ENCODE data around the gene TTC3. TPM values are rescaled to one million over a fixed set of nuclear protein-coding genes. Genes with fewer than 3 reads are reported as not detected.
A peak's percentile ranks its signal among the peaks of the same experiment; 100 is the strongest.

The TTC3 gene
- total and polyA plus RNA-seq, 2 of the 13 experiments (the other 11 are each of a cell fraction or from before 2014, with no cell fraction given): 55.7 to 108 TPM

GRCh38 chr21:37153935-37154350 is 80.9 kb downstream of the TTC3 start (continued):
- TF ChIP-seq ZNF335 (CRISPR knock-in tag; IDR thresholded peaks at IDR 0.05) (peak; percentile 87; the same call in 1 of the 2 replicates), ZFAT (CRISPR knock-in tag; conservative IDR thresholded peaks at IDR 0.05) (no peak), GZF1 (CRISPR knock-in tag; IDR thresholded peaks at IDR 0.05) (0 out of 2 replicates have a peak, but pooled peaks have one; percentile 50), EZH2 (conservative IDR thresholded peaks at IDR 0.05; ENCODE audit: low read depth, low read length) (no peak), SIN3A (IDR thresholded peaks at IDR 0.05; ENCODE audit: borderline replicate concordance, low read depth, low read length) (no peak), RCOR2 (CRISPR knock-in tag; IDR thresholded peaks at IDR 0.05) (peak; percentile 89; the same call in 1 of the 2 replicates), MLLT10 (CRISPR knock-in tag; IDR thresholded peaks at IDR 0.05) (no peak), MED13 (CRISPR knock-in tag; IDR thresholded peaks at IDR 0.05) (peak; percentile 69; the same call in 1 of the 2 replicates), CAMTA2 (CRISPR knock-in tag; IDR thresholded peaks at IDR 0.05; ENCODE audit: borderline replicate concordance) (no peak), ZKSCAN8 (CRISPR knock-in tag; IDR thresholded peaks at IDR 0.05; ENCODE audit: borderline replicate concordance) (peak; percentile 92), ZNF331 (CRISPR knock-in tag; IDR thresholded peaks at IDR 0.05) (peak; percentile 94), ZNF33A (CRISPR knock-in tag; IDR thresholded peaks at IDR 0.05; ENCODE audit: borderline replicate concordance) (no peak), MTF2 (CRISPR knock-in tag; IDR thresholded peaks at IDR 0.05; ENCODE audit: borderline replicate concordance) (no peak), BCL3 (CRISPR knock-in tag; IDR thresholded peaks at IDR 0.05) (0 out of 2 replicates have a peak, but pooled peaks have one; percentile 50), RARA (CRISPR knock-in tag; IDR thresholded peaks at IDR 0.05) (peak; percentile 86), ZNF292 (CRISPR knock-in tag; IDR thresholded peaks at IDR 0.05; ENCODE audit: borderline replicate concordance, low read depth) (peak; percentile 80), CHCHD3 (CRISPR knock-in tag; IDR thresholded peaks at IDR 0.05) (no peak)
- TF ChIP-seq, protein P1, sequence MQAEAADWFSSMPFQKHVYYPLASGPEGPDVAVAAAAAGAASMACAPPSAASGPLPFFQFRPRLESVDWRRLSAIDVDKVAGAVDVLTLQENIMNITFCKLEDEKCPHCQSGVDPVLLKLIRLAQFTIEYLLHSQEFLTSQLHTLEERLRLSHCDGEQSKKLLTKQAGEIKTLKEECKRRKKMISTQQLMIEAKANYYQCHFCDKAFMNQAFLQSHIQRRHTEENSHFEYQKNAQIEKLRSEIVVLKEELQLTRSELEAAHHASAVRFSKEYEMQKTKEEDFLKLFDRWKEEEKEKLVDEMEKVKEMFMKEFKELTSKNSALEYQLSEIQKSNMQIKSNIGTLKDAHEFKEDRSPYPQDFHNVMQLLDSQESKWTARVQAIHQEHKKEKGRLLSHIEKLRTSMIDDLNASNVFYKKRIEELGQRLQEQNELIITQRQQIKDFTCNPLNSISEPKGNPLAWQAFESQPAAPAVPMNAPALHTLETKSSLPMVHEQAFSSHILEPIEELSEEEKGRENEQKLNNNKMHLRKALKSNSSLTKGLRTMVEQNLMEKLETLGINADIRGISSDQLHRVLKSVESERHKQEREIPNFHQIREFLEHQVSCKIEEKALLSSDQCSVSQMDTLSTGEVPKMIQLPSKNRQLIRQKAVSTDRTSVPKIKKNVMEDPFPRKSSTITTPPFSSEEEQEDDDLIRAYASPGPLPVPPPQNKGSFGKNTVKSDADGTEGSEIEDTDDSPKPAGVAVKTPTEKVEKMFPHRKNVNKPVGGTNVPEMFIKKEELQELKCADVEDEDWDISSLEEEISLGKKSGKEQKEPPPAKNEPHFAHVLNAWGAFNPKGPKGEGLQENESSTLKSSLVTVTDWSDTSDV (CRISPR knock-in tag; IDR thresholded peaks at IDR 0.05): no peak
- TF ChIP-seq, protein P2, sequence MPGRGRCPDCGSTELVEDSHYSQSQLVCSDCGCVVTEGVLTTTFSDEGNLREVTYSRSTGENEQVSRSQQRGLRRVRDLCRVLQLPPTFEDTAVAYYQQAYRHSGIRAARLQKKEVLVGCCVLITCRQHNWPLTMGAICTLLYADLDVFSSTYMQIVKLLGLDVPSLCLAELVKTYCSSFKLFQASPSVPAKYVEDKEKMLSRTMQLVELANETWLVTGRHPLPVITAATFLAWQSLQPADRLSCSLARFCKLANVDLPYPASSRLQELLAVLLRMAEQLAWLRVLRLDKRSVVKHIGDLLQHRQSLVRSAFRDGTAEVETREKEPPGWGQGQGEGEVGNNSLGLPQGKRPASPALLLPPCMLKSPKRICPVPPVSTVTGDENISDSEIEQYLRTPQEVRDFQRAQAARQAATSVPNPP (CRISPR knock-in tag; IDR thresholded peaks at IDR 0.05): peak; percentile 84; the same call in 1 of the 2 replicates
- TF ChIP-seq, protein P3, sequence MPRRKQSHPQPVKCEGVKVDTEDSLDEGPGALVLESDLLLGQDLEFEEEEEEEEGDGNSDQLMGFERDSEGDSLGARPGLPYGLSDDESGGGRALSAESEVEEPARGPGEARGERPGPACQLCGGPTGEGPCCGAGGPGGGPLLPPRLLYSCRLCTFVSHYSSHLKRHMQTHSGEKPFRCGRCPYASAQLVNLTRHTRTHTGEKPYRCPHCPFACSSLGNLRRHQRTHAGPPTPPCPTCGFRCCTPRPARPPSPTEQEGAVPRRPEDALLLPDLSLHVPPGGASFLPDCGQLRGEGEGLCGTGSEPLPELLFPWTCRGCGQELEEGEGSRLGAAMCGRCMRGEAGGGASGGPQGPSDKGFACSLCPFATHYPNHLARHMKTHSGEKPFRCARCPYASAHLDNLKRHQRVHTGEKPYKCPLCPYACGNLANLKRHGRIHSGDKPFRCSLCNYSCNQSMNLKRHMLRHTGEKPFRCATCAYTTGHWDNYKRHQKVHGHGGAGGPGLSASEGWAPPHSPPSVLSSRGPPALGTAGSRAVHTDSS (CRISPR knock-in tag; conservative IDR thresholded peaks at IDR 0.05): no peak
- TF ChIP-seq, protein P4, sequence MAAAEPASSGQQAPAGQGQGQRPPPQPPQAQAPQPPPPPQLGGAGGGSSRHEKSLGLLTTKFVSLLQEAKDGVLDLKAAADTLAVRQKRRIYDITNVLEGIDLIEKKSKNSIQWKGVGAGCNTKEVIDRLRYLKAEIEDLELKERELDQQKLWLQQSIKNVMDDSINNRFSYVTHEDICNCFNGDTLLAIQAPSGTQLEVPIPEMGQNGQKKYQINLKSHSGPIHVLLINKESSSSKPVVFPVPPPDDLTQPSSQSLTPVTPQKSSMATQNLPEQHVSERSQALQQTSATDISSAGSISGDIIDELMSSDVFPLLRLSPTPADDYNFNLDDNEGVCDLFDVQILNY (CRISPR knock-in tag; conservative IDR thresholded peaks at IDR 0.05): no peak
- TF ChIP-seq, protein P5, sequence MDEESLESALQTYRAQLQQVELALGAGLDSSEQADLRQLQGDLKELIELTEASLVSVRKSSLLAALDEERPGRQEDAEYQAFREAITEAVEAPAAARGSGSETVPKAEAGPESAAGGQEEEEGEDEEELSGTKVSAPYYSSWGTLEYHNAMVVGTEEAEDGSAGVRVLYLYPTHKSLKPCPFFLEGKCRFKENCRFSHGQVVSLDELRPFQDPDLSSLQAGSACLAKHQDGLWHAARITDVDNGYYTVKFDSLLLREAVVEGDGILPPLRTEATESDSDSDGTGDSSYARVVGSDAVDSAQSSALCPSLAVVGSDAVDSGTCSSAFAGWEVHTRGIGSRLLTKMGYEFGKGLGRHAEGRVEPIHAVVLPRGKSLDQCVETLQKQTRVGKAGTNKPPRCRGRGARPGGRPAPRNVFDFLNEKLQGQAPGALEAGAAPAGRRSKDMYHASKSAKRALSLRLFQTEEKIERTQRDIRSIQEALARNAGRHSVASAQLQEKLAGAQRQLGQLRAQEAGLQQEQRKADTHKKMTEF (CRISPR knock-in tag; IDR thresholded peaks at IDR 0.05): peak; percentile 84

All from HepG2 (cell line).